Stomach (tissue), 4 donors: ENCODE measurements around the gene TUSC1.

Experiments used
- EP300 ChIP-seq: sonication (generic); formaldehyde crosslinking; IDR thresholded peaks from one replicate; pipeline ENCODE4 v1.6.1; 2017; ENCODE audit warnings: antibody characterized with exemption
- POLR2A ChIP-seq, 4 donors: fragments of 450-650 bp; IDR thresholded peaks; one replicate each; pipeline ENCODE4 v1.6.1; 2016; ENCODE audit warnings: antibody characterized with exemption in 4 of 4, control low read depth in 2 of 4, mild to moderate bottlenecking in 1 of 4, moderate library complexity in 1 of 4
- POLR2AphosphoS5 ChIP-seq, 3 donors: sonication (generic); formaldehyde crosslinking; IDR thresholded peaks; one replicate each; pipeline ENCODE4 v1.6.1; 2016; ENCODE audit warnings: antibody characterized with exemption in 3 of 3
- TF ChIP-seq, protein P1 (sequence below), 7 experiments: fragments of 450-650 bp in 4 of 7; fragments of 200-600 bp in 3 of 7; sonication (generic) in 3 of 7; IDR thresholded peaks; one replicate each; pipeline ENCODE4 v1.5.1; 2016 to 2019; ENCODE audit warnings: antibody characterized with exemption in 7 of 7, control low read depth in 2 of 7, mild to moderate bottlenecking in 1 of 7

DNA sequence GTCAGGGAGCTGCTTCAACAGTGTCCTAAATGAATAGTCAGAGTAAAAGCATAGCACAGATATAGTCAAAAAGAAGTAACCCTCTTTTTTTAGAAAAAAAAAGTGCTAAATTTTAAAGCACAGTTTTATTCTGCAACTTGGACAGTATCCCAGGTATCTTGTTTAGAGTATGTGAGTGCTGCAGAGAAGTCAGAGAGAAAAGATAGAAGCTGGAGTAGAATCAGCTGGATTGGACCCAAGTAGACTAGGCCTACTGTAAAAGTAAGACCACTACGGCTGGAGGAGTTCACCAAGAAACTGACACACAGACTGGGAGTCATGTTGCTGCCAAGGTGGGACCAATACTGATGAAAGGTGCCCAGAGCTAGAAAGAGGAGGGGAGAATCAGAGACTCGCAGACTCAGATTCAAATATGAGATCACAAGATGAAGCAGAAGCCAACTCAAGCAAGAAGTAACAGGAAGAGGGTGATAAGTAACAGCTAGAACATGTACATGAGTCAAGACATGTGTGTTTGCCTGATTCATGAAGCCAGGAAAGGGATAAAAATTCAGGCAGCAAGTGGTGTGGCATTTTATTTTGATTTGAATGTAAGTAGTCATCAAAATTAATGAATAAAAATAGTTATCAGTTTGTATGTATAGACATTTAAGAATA is 25.6 kb upstream of the TUSC1 start:
- no peak for TF ChIP-seq POLR2AphosphoS5 (IDR thresholded peaks at IDR 0.05)
- TF ChIP-seq, protein P1, sequence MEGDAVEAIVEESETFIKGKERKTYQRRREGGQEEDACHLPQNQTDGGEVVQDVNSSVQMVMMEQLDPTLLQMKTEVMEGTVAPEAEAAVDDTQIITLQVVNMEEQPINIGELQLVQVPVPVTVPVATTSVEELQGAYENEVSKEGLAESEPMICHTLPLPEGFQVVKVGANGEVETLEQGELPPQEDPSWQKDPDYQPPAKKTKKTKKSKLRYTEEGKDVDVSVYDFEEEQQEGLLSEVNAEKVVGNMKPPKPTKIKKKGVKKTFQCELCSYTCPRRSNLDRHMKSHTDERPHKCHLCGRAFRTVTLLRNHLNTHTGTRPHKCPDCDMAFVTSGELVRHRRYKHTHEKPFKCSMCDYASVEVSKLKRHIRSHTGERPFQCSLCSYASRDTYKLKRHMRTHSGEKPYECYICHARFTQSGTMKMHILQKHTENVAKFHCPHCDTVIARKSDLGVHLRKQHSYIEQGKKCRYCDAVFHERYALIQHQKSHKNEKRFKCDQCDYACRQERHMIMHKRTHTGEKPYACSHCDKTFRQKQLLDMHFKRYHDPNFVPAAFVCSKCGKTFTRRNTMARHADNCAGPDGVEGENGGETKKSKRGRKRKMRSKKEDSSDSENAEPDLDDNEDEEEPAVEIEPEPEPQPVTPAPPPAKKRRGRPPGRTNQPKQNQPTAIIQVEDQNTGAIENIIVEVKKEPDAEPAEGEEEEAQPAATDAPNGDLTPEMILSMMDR (IDR thresholded peaks at IDR 0.05), result no peak
- TF ChIP-seq POLR2A (IDR thresholded peaks at IDR 0.05), result no peak
- TF ChIP-seq EP300, result no peak
